PFSK-1 (cell line): ENCODE measurements around the gene AIRE.

Experiments
- FOXP2 ChIP-seq: optimal IDR thresholded peaks from 2 replicates; pipeline ENCODE3; 2011; ENCODE audit warnings: borderline replicate concordance, control low read depth, inconsistent platforms; ENCODE audit not compliant: insufficient read depth; ENCODE audit errors: extremely low read length, extremely low read depth
- POLR2AphosphoS5 ChIP-seq: IDR thresholded peaks from 2 replicates; pipeline ENCODE4 v1.6.1; 2012; ENCODE audit warnings: low read depth, mild to moderate bottlenecking, control low read depth, low read length, moderate library complexity
- REST ChIP-seq, 2 experiments: IDR thresholded peaks; 2 replicates each; pipeline versions ENCODE4 v1.6.1 to v1.8.0; 2011 to 2012; ENCODE audit warnings: low read depth in 2 of 2, low read length in 2 of 2, control low read depth in 1 of 2, inconsistent platforms in 1 of 2, mild to moderate bottlenecking in 1 of 2, moderate library complexity in 1 of 2; ENCODE audit not compliant: insufficient read depth in 1 of 2
- SIN3A ChIP-seq: IDR thresholded peaks from 2 replicates; pipeline ENCODE4 v1.6.1; 2012; ENCODE audit warnings: mild to moderate bottlenecking, low read length, moderate library complexity, borderline replicate concordance; ENCODE audit not compliant: insufficient read depth
- TAF1 ChIP-seq: IDR thresholded peaks from 2 replicates; pipeline ENCODE4 v1.6.1; 2012; ENCODE audit warnings: low read length, control low read depth, borderline replicate concordance; ENCODE audit not compliant: insufficient read depth

AIRE gene

DNA sequence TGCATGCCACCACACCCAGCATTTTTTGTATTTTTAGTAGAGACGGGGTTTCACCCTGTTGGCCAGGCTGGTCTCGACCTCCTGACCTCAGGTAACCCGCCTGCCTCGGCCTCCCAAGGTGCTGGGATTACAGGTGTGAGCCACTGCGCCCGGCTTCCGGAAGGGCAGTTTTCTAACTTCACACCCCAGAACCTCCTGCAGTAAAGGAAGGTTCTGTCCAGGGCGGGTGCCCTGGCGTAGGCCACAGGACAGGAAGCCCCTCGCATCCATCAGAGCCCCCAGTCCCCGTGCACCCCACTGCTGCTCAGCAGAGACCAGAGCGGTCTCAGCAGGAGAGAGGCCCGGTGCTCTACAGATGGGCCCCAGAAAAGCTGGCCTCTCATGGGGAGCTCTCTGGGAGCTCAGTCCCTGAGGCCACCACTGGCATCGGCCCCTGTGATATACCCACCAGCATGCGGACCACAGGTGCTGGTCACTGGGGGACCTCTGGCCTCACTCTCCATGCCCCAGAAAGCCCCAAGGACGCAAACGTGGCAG is 19.9 kb upstream of the AIRE start:
- TF ChIP-seq POLR2AphosphoS5 (no peak), REST (IDR thresholded peaks at IDR 0.05; ENCODE audit: insufficient read depth in 1 of 2, low read depth in 2 of 2, low read length in 2 of 2) (no peak), FOXP2 (no peak), SIN3A (no peak), TAF1 (no peak)

DNA sequence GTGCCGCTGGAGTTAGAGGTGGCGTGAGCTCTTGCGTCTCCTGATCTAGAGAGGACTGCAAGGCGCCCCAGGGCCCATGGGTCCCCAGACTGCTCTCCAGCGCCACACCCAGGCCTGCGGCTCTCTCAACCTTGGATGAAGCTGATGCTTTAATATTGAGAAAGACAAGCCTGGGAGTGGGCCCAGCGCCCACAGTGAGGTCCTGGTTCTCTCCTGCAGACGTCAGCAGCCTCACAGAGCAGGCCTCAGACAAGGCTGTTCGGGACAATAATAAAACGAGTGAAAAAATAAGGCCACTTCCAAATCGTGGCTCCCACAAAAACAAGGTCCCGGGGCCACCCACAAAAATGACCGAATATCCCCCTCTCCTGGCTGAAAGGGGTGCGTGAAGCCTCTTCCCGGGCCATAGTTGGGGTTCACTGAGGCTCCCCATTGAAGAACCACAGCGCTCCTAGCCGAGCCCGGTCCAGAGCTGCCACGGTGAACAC is 18.0 kb upstream of the AIRE start:
- TF ChIP-seq REST (IDR thresholded peaks at IDR 0.05; ENCODE audit: insufficient read depth in 1 of 2, low read depth in 2 of 2, low read length in 2 of 2) (no peak), TAF1 (no peak), FOXP2 (no peak), POLR2AphosphoS5 (no peak), SIN3A (no peak)

GRCh38 chr21:44269090-44269489 is 16.6 kb upstream of the AIRE start:
- TF ChIP-seq TAF1 (no peak), REST (IDR thresholded peaks at IDR 0.05; ENCODE audit: insufficient read depth in 1 of 2, low read depth in 2 of 2, low read length in 2 of 2) (no peak), POLR2AphosphoS5 (no peak), FOXP2 (no peak), SIN3A (no peak)

GRCh38 chr21:44271558-44272283 is 14.0 kb upstream of the AIRE start:
- TF ChIP-seq FOXP2 (no peak), SIN3A (no peak), TAF1 (no peak), POLR2AphosphoS5 (no peak), REST (IDR thresholded peaks at IDR 0.05; ENCODE audit: insufficient read depth in 1 of 2, low read depth in 2 of 2, low read length in 2 of 2) (no peak)
